Measurements from ENCODE around the gene GALNTL6. TPM values are rescaled to one million over a fixed set of nuclear protein-coding genes. Genes with fewer than 3 reads are reported as not detected.

Gene GALNTL6
- total and polyA plus RNA-seq, 2 experiments from 2014 or later = 0.38 to 0.40 TPM

GRCh38 chr4:172736046-172736445 is 922.8 kb downstream of the GALNTL6 start (continued):
- TF ChIP-seq ZNF462 (CRISPR knock-in tag; IDR thresholded peaks at IDR 0.05) = no peak

- H4K20me1 ChIP-seq (replicated peaks; ENCODE audit: insufficient read depth) = no peaks in the 10 kb centered on the region
- H3K27ac ChIP-seq (ENCODE audit: low read depth) = no peak overlapping the region
- H3K4me1 Mint-ChIP-seq = no peaks in the 10 kb centered on the region
- peaks cover 11% of the 10 kb centered on the region; the same call in 1 of the 2 replicates for H3K9me2 ChIP-seq (ENCODE audit: insufficient read depth)
- no peak overlapping the region for H3K27ac Mint-ChIP-seq
- DNase-seq (ENCODE audit: low spot score) = no peak
- no peaks in the 10 kb centered on the region for H3F3A ChIP-seq (replicated peaks; ENCODE audit: low read depth)
- no peak for ATAC-seq
- no peaks in the 10 kb centered on the region for H3K27me3 Mint-ChIP-seq (ENCODE audit: insufficient read depth, low read depth, poor library complexity)
- H3K4me3 ChIP-seq = no peak overlapping the region
- H2AFZ ChIP-seq = no peak overlapping the region
- H3K27me3 ChIP-seq (ENCODE audit: insufficient read depth) = no peaks in the 10 kb centered on the region
- no peaks in the 10 kb centered on the region for H3K79me2 ChIP-seq (replicated peaks; ENCODE audit: insufficient read depth)
- H3K36me3 ChIP-seq (ENCODE audit: insufficient read depth) = peaks cover 9% of the 10 kb centered on the region; the same call in 1 of the 2 replicates
- H3K9me3 Mint-ChIP-seq = peaks cover 28% of the 10 kb centered on the region
- peaks cover 20% of the 10 kb centered on the region for H3K36me3 Mint-ChIP-seq (ENCODE audit: low read depth)
- no peaks in the 10 kb centered on the region for H3K4me1 ChIP-seq (ENCODE audit: insufficient read depth)
- H3K4me3 Mint-ChIP-seq = no peak overlapping the region
- H3K4me2 ChIP-seq = no peak overlapping the region
- TF ChIP-seq STAT1 (IDR thresholded peaks at IDR 0.05; ENCODE audit: unreplicated experiment) = no peak
- no peak for TF ChIP-seq CREB1 (CRISPR knock-in tag; IDR thresholded peaks at IDR 0.05; ENCODE audit: low read depth)
- TF ChIP-seq JUNB (IDR thresholded peaks at IDR 0.05; ENCODE audit: unreplicated experiment) = no peak
- TF ChIP-seq ZNF331 (CRISPR knock-in tag; IDR thresholded peaks at IDR 0.05; ENCODE audit: low read depth) = no peak
- TF ChIP-seq POLR2AphosphoS5 (IDR thresholded peaks at IDR 0.05; ENCODE audit: low read depth) = no peak
- no peak for TF ChIP-seq NANOG (IDR thresholded peaks at IDR 0.05; ENCODE audit: borderline replicate concordance)
- TF ChIP-seq REST (IDR thresholded peaks at IDR 0.05; ENCODE audit: unreplicated experiment) = no peak
- no peak for TF ChIP-seq CTCF (conservative IDR thresholded peaks at IDR 0.05; ENCODE audit: low read depth in 2 of 2)
- no peak for TF ChIP-seq ETS1 (IDR thresholded peaks at IDR 0.05)
Measured at GRCh38 chr4:172740434-172740833, 927.2 kb downstream of the GALNTL6 start.
